PC-3 (cell line): ENCODE results near the gene PSMD2. TPM values are rescaled to one million over a fixed set of nuclear protein-coding genes. Genes with fewer than 3 reads are reported as not detected.

ENCODE experiments used
- ATAC-seq: fragments of 200-7000 bp; cut with Tn5 transposase; 2 replicates; pipeline ENCODE4 v1.9.1; 2020; ENCODE audit warnings: mild to moderate bottlenecking, moderate library complexity
- BruUV-seq: library from RNA; stranded (reverse); fragments of 400-500 nt; replicated peaks from 2 replicates; lab custom pipeline; 2021; lab: Mats Ljungman, UMichigan
- CTCF ChIA-PET: fragments of 300-600 bp; sonication (Branson Sonifier 250); formaldehyde crosslinking; loops from one replicate; lab custom pipeline; 2022; ENCODE audit warnings: antibody characterized with exemption; lab: Charles Lee
- POLR2A ChIA-PET: fragments of 300-600 bp; sonication (Branson Sonifier 250); formaldehyde crosslinking; loops from one replicate; lab custom pipeline; 2022; ENCODE audit warnings: antibody characterized with exemption; ENCODE audit not compliant: unreplicated experiment; lab: Charles Lee
- DNase-seq: peaks from one replicate; pipeline ENCODE4 v3.0.0-alpha.2; 2015
- H2AFZ ChIP-seq: fragments of 300-600 bp; sonication (generic); 2 replicates; pipeline ENCODE4 v1.6.0; 2016; ENCODE audit warnings: antibody characterized with exemption, low read length
- H3F3A ChIP-seq: fragments of 300-600 bp; sonication (generic); one replicate; pipeline ENCODE4 v1.6.0; 2017; ENCODE audit warnings: antibody characterized with exemption, low read length, control low read depth, mild to moderate bottlenecking; ENCODE audit not compliant: unreplicated experiment
- H3K27ac ChIP-seq: fragments of 300-600 bp; sonication (generic); 2 replicates; pipeline ENCODE4 v1.5.1; 2016; ENCODE audit warnings: mild to moderate bottlenecking, low read length
- H3K27me3 ChIP-seq: fragments of 300-600 bp; sonication (generic); 2 replicates; pipeline ENCODE4 v1.6.1; 2016; ENCODE audit warnings: low read length, mixed read lengths
- H3K36me3 ChIP-seq: fragments of 300-600 bp; sonication (generic); 2 replicates; pipeline ENCODE4 v1.6.1; 2016; ENCODE audit warnings: low read depth, mixed run types, low read length, mixed read lengths
- H3K4me1 ChIP-seq: fragments of 300-600 bp; sonication (generic); 2 replicates; pipeline ENCODE4 v1.5.1; 2016; ENCODE audit warnings: low read length; ENCODE audit not compliant: insufficient read depth
- H3K4me2 ChIP-seq: fragments of 300-600 bp; sonication (generic); 2 replicates; pipeline ENCODE4 v1.6.0; 2016; ENCODE audit warnings: low read length
- H3K4me3 ChIP-seq: fragments of 300-600 bp; sonication (generic); 2 replicates; pipeline ENCODE4 v1.5.1; 2016; ENCODE audit warnings: mild to moderate bottlenecking, low read length, mixed read lengths
- H3K79me2 ChIP-seq: fragments of 300-600 bp; sonication (generic); 2 replicates; pipeline ENCODE4 v1.6.1; 2017; ENCODE audit warnings: low read length, mixed read lengths
- H3K9ac ChIP-seq: fragments of 300-600 bp; sonication (generic); 2 replicates; pipeline ENCODE4 v1.6.0; 2016; ENCODE audit warnings: mild to moderate bottlenecking, low read length
- H3K9me2 ChIP-seq: fragments of 300-600 bp; sonication (generic); replicated peaks from 2 replicates; pipeline ENCODE4 v1.6.1; 2016; ENCODE audit warnings: mixed run types, low read length, mixed read lengths
- H3K9me3 ChIP-seq: fragments of 300-600 bp; sonication (generic); 2 replicates; pipeline ENCODE4 v1.6.1; 2016; ENCODE audit warnings: low read length, mixed read lengths
- H4K20me1 ChIP-seq: fragments of 300-600 bp; sonication (generic); 2 replicates; pipeline ENCODE4 v1.6.1; 2016; ENCODE audit warnings: low read length, mixed read lengths
- CTCF ChIP-seq: fragments of 300-600 bp; sonication (generic); conservative IDR thresholded peaks from 2 replicates; pipeline ENCODE4 v1.5.1; 2017; ENCODE audit warnings: antibody characterized with exemption, low read depth, mild to moderate bottlenecking, low read length
- EZH2 ChIP-seq: fragments of 300-600 bp; sonication (generic); IDR thresholded peaks from one replicate; pipeline ENCODE4 v1.6.1; 2017; ENCODE audit warnings: antibody characterized with exemption, mild to moderate bottlenecking, low read length; ENCODE audit not compliant: unreplicated experiment
- EZH2phosphoT487 ChIP-seq: fragments of 300-600 bp; sonication (generic); IDR thresholded peaks from 2 replicates; pipeline ENCODE4 v1.6.1; 2018; ENCODE audit warnings: mild to moderate bottlenecking, antibody characterized with exemption, low read length, borderline replicate concordance
- intact Hi-C: fragments of 100-400 bp; cut with micrococcal nuclease; formaldehyde crosslinking; loops from 2 replicates; pipeline ENCODE4 v1.9.0; 2023
- total RNA-seq: library from RNA; depleted of rRNA; stranded (reverse); fragments of >200 nt; gene quantifications from 2 replicates; pipeline ENCODE4 v1.2.3, GENCODE V29; 2014

PSMD2 gene
- total RNA-seq, 1 experiment from 2014 or later = 1,057 TPM

- Histone ChIP-seq H3F3A (peaks cover 8% of the 10 kb centered on the region), H3K79me2 (peaks cover 30% of the 10 kb centered on the region), H3K4me1 (no peaks in the 10 kb centered on the region), H3K27ac (no peak overlapping the region), H3K9me3 (no peaks in the 10 kb centered on the region), H3K36me3 (peaks cover 58% of the 10 kb centered on the region), H3K9ac (no peak overlapping the region), H3K4me2 (no peak overlapping the region), H3K27me3 (no peaks in the 10 kb centered on the region), H2AFZ (no peak overlapping the region), H3K4me3 (no peak overlapping the region), H3K9me2 (no peaks in the 10 kb centered on the region), H4K20me1 (peaks cover 41% of the 10 kb centered on the region)
- POLR2A ChIA-PET = no interaction called here
- intact Hi-C loops = no loop called here
- CTCF ChIA-PET = no interaction called here
- no peak for TF ChIP-seq EZH2
- TF ChIP-seq EZH2phosphoT487 = no peak
- TF ChIP-seq CTCF = no peak
- ATAC-seq (no peak), DNase-seq (no peak)
- no TSS peak for BruUV-seq
Observed at GRCh38 chr3:184307915-184308314, 8.9 kb downstream of the PSMD2 start.

GRCh38 chr3:184308744-184309143 is 9.7 kb downstream of the PSMD2 start:
- peaks cover 33% of the 10 kb centered on the region for H4K20me1 ChIP-seq
- TF ChIP-seq EZH2phosphoT487 (no peak), CTCF (0 out of 2 replicates have a peak, but pooled peaks have one; percentile 16)
- peaks cover 21% of the 10 kb centered on the region for H3K79me2 ChIP-seq
- no peak overlapping the region for H3K4me3 ChIP-seq
- ChIA-PET POLR2A (no interaction called here), CTCF (no interaction called here)
- no peak overlapping the region for H3K9ac ChIP-seq
- H3K4me1 ChIP-seq = peaks cover under 1% of the 10 kb centered on the region; the same call in 1 of the 2 replicates
- intact Hi-C loops = no loop called here
- H3F3A ChIP-seq = peaks cover 8% of the 10 kb centered on the region
- no peaks in the 10 kb centered on the region for H3K9me3 ChIP-seq
- ATAC-seq = no peak
- DNase-seq = no peak
- H2AFZ ChIP-seq = no peak overlapping the region
- H3K27ac ChIP-seq = no peak overlapping the region
- no peaks in the 10 kb centered on the region for H3K27me3 ChIP-seq
- no peak overlapping the region for H3K4me2 ChIP-seq
- no peaks in the 10 kb centered on the region for H3K9me2 ChIP-seq
- peaks cover 49% of the 10 kb centered on the region for H3K36me3 ChIP-seq
- no TSS peak for BruUV-seq

- no TSS peak for BruUV-seq
Observed at GRCh38 chr3:184311633-184312032, 12.6 kb downstream of the PSMD2 start.

More at GRCh38 chr3:184311633-184312032, 12.6 kb downstream of the PSMD2 start:
- peaks cover 21% of the 10 kb centered on the region for H4K20me1 ChIP-seq
- peaks cover 8% of the 10 kb centered on the region for H3K4me1 ChIP-seq
- intact Hi-C loops = loop anchor here (5.0 kb wide), 1 partner anchor 36 kb away; no protein-coding TSS in a partner anchor
- ChIA-PET CTCF (interaction anchor here (0.7 kb wide), 1 partner anchor 22 kb away, joined by 4 read pairs; no protein-coding TSS in a partner anchor), POLR2A (no interaction called here)
- peaks cover 33% of the 10 kb centered on the region for H3K36me3 ChIP-seq
- H3K4me2 ChIP-seq = no peak overlapping the region
- TF ChIP-seq EZH2 = no peak
- no peak for TF ChIP-seq CTCF
- TF ChIP-seq EZH2phosphoT487 = no peak
- H3K4me3 ChIP-seq = no peak overlapping the region
- ATAC-seq = no peak
- peaks cover 20% of the 10 kb centered on the region for H3K79me2 ChIP-seq
- DNase-seq = no peak
- H3K27ac ChIP-seq = no peak overlapping the region
- H3F3A ChIP-seq = peaks cover 8% of the 10 kb centered on the region
- no peaks in the 10 kb centered on the region for H3K9me2 ChIP-seq
- H2AFZ ChIP-seq = no peak overlapping the region
- H3K9ac ChIP-seq = no peak overlapping the region
- H3K27me3 ChIP-seq = no peaks in the 10 kb centered on the region
- no peaks in the 10 kb centered on the region for H3K9me3 ChIP-seq
